K562 (cell line): ENCODE results near the gene TK1. TPM values are rescaled to one million over a fixed set of nuclear protein-coding genes. Genes with fewer than 3 reads are reported as not detected.
A peak's percentile ranks its signal among the peaks of the same experiment; 100 is the strongest.

Experiments used
- ARID1B ChIP-seq: fragments of 450-650 bp; IDR thresholded peaks from 2 replicates; pipeline ENCODE4 v1.6.1; 2016; ENCODE audit warnings: antibody characterized with exemption, mild to moderate bottlenecking, inconsistent platforms
- ARID2 ChIP-seq: fragments of 450-650 bp; IDR thresholded peaks from 2 replicates; pipeline ENCODE4 v1.6.1; 2017; ENCODE audit warnings: antibody characterized with exemption, mild to moderate bottlenecking
- ARID3B ChIP-seq: fragments of 250-450 bp; sonication (Bioruptor Pico); IDR thresholded peaks from 2 replicates; pipeline ENCODE4 v1.4.0; 2020; ENCODE audit warnings: borderline replicate concordance
- ATF7 ChIP-seq: fragments of 450-650 bp; IDR thresholded peaks from 2 replicates; pipeline ENCODE4 v1.7.1; 2014; ENCODE audit warnings: mild to moderate bottlenecking, moderate library complexity
- CTBP1 ChIP-seq: fragments of 450-650 bp; IDR thresholded peaks from 2 replicates; pipeline ENCODE4 v1.6.1; 2016; ENCODE audit warnings: borderline replicate concordance
- FIP1L1 ChIP-seq: fragments of 200-400 bp; formaldehyde crosslinking; IDR thresholded peaks from 2 replicates; pipeline ENCODE4 v1.6.1; 2018; ENCODE audit warnings: mild to moderate bottlenecking, low read depth, low read length; ENCODE audit not compliant: poor library complexity, severe bottlenecking
- GABPB2 ChIP-seq: fragments of 250-450 bp; sonication (Bioruptor Pico); conservative IDR thresholded peaks from 2 replicates; pipeline ENCODE4 v1.5.1; 2021; ENCODE audit warnings: mild to moderate bottlenecking
- GTF2A2 ChIP-seq: IDR thresholded peaks from 2 replicates; pipeline ENCODE4 v1.6.1; 2016; ENCODE audit warnings: mild to moderate bottlenecking, missing genetic modification characterization, missing compliant biosample characterization
- HMG20B ChIP-seq: fragments of 250-450 bp; sonication (Bioruptor Pico); IDR thresholded peaks from 2 replicates; pipeline ENCODE4 v1.5.0; 2021; ENCODE audit warnings: mild to moderate bottlenecking
- HNRNPLL ChIP-seq: fragments of 200-400 bp; formaldehyde crosslinking; IDR thresholded peaks from 2 replicates; pipeline ENCODE4 v1.6.1; 2017; ENCODE audit warnings: low read length, low read depth, mild to moderate bottlenecking; ENCODE audit not compliant: poor library complexity, severe bottlenecking
- NR1H2 ChIP-seq: sonication (generic); formaldehyde crosslinking; IDR thresholded peaks from 2 replicates; pipeline ENCODE4 v1.4.0; 2020; ENCODE audit warnings: mild to moderate bottlenecking, missing genetic modification reagents
- SRF ChIP-seq, 2 experiments: fragments of 250-450, 450-650 bp in 1 of 2; sonication (Bioruptor Pico) in 1 of 2; sonication (generic) in 1 of 2; formaldehyde crosslinking; IDR thresholded peaks; 2 replicates each; pipeline versions ENCODE4 v1.5.0 to v1.5.1; 2020 to 2022; ENCODE audit warnings: mild to moderate bottlenecking in 1 of 2, missing genetic modification reagents in 1 of 2
- TEAD1 ChIP-seq, 2 experiments: fragments of 450-650 bp in 1 of 2; sonication (generic) in 1 of 2; formaldehyde crosslinking; IDR thresholded peaks; 2 replicates each; pipeline versions ENCODE4 v1.4.0 to v1.8.0; 2020 to 2022; ENCODE audit warnings: mild to moderate bottlenecking in 2 of 2, missing genetic modification reagents in 1 of 2
- ZBTB49 ChIP-seq: sonication (generic); formaldehyde crosslinking; IDR thresholded peaks from 2 replicates; pipeline ENCODE4 v1.8.0; 2022; ENCODE audit warnings: missing genetic modification reagents, mild to moderate bottlenecking, borderline replicate concordance
- ZFX ChIP-seq: sonication (generic); formaldehyde crosslinking; IDR thresholded peaks from 2 replicates; pipeline ENCODE4 v1.8.0; 2022; ENCODE audit warnings: mild to moderate bottlenecking, missing genetic modification reagents, moderate library complexity
- ZNF444 ChIP-seq: fragments of 250-450 bp; sonication (Bioruptor Pico); IDR thresholded peaks from 2 replicates; pipeline ENCODE4 v1.4.0; 2020; ENCODE audit warnings: mild to moderate bottlenecking, moderate library complexity
- ZNF512 ChIP-seq: IDR thresholded peaks from 2 replicates; pipeline ENCODE4 v1.6.1; 2016; ENCODE audit warnings: missing genetic modification characterization, missing compliant biosample characterization
- ZNF75A ChIP-seq: fragments of 450-650 bp; formaldehyde crosslinking; IDR thresholded peaks from 2 replicates; pipeline ENCODE4 v1.4.0; 2020; ENCODE audit warnings: mild to moderate bottlenecking
- ZNF76 ChIP-seq: fragments of 250-450 bp; sonication (Bioruptor Pico); IDR thresholded peaks from 2 replicates; pipeline ENCODE4 v1.4.0; 2020; ENCODE audit warnings: mild to moderate bottlenecking, moderate library complexity, borderline replicate concordance
- ZNF79 ChIP-seq: fragments of 250-450 bp; sonication (Bioruptor Pico); IDR thresholded peaks from 2 replicates; pipeline ENCODE4 v1.4.0; 2020; ENCODE audit warnings: low read depth, mild to moderate bottlenecking, moderate library complexity
- polyA plus RNA-seq, 8 experiments: library from polyadenylated mRNA; depleted of rRNA in 4 of 8; stranded (reverse) in 5 of 8; unstranded in 3 of 8; fragments of >200 nt; fragmentation: Nextera tagmentation in 2 of 8; fragmentation: Illumina TruSeq in 1 of 8; extraction: Ambion mirVana in 2 of 8; extraction: Trizol in 1 of 8; gene quantifications; 2 replicates each; pipeline versions ENCODE4 v1.2.1 to v1.2.3, GENCODE V29; 2011 to 2014; ENCODE audit warnings: inconsistent platforms in 1 of 8, missing spikeins in 1 of 8
- total RNA-seq, 7 experiments: library from RNA; depleted of rRNA in 6 of 7; stranded (reverse); fragments of >200 nt in 6 of 7; fragmentation: Illumina TruSeq in 2 of 7; extraction: Trizol in 2 of 7; gene quantifications; 2 replicates each; pipeline versions ENCODE4 v1.2.1 to v1.2.3, GENCODE V29; 2011 to 2021; ENCODE audit warnings: low replicate concordance in 1 of 7
- TF ChIP-seq, protein P1 (sequence below): fragments of 450-650 bp; formaldehyde crosslinking; IDR thresholded peaks from 2 replicates; pipeline ENCODE4 v1.4.0; 2020; ENCODE audit warnings: mild to moderate bottlenecking, moderate library complexity

TK1 gene
- total and polyA plus RNA-seq, 9 of the 15 experiments (the other 6 are each of a cell fraction or from before 2014, with no cell fraction given) = 8.4 to 280 (median 103) TPM

DNA sequence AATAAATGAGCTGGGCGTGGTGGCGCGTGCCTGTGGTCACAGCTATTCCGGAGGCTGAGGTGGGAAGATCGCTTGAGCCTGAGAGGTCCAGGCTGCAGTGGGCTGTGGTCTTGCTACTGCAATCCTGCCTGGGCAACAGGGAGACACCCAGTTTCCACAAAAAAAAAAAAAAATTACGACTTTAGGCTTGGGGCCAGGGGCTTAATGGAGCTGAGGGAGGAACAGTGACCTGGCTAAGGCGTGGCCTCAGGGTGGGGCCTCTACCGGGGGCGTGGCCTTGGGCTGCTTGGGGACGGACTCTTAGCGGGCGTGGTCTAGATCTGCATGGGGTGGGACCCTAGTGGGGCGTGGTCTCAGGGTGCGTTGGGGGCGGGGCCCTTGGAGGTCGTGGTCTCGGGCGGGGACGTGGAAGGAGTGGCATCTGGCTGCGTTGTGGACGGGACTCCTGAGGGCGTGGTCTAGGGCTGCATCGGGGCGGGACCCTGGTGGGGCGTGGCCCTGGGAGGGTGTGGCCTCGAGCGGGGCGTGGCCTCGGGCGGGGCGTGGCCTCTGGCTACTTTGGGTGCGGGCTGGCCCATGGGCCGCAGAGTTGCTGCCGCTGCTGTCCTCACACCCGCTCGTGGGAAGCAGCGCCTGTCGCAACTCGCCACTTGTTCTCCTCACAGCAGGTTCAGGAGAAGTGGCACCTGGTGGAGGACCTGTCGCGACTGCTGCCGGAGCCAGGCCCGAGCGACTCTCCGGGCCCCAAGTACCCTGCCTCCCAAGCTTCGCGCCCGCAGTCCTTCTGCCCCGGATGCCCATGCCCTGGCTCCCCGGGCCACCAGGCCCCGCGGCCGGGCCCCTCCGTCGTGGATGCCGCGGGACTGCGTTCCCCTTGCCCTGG lies 46.4 kb downstream of the TK1 start (continued):
- peak; percentile 28 for TF ChIP-seq FIP1L1
- TF ChIP-seq GABPB2 (CRISPR knock-in tag) = no peak
- no peak for TF ChIP-seq GTF2A2
- TF ChIP-seq ZFX (CRISPR knock-in tag) = peak; percentile 82
- peak; percentile 44; the same call in 1 of the 2 replicates for TF ChIP-seq ARID1B
- no peak for TF ChIP-seq ZBTB49
- TF ChIP-seq ARID3B (CRISPR knock-in tag) = no peak
- peak; percentile 68 for TF ChIP-seq ATF7
- no peak for TF ChIP-seq ZNF75A
- no peak for TF ChIP-seq HMG20B (CRISPR knock-in tag)
- no peak for TF ChIP-seq ZNF512
- TF ChIP-seq ZNF79 (CRISPR knock-in tag) = no peak
- TF ChIP-seq NR1H2 (CRISPR knock-in tag) = no peak
- TF ChIP-seq, protein P1, sequence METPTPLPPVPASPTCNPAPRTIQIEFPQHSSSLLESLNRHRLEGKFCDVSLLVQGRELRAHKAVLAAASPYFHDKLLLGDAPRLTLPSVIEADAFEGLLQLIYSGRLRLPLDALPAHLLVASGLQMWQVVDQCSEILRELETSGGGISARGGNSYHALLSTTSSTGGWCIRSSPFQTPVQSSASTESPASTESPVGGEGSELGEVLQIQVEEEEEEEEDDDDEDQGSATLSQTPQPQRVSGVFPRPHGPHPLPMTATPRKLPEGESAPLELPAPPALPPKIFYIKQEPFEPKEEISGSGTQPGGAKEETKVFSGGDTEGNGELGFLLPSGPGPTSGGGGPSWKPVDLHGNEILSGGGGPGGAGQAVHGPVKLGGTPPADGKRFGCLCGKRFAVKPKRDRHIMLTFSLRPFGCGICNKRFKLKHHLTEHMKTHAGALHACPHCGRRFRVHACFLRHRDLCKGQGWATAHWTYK (CRISPR knock-in tag) = peak; percentile 68; the same call in 1 of the 2 replicates
- peak in 1 of 2 experiments; percentile 39; a peak in 1 of 4 replicates for TF ChIP-seq SRF (CRISPR knock-in tag; IDR thresholded peaks at IDR 0.05)
- peak; percentile 24 for TF ChIP-seq HNRNPLL
- 0 out of 2 replicates have a peak, but pooled peaks have one; percentile 34 for TF ChIP-seq ZNF76 (CRISPR knock-in tag)
- no peak for TF ChIP-seq ARID2
- peak in 1 of 2 experiments; percentile 63; a peak in 1 of 4 replicates for TF ChIP-seq TEAD1 (CRISPR knock-in tag; IDR thresholded peaks at IDR 0.05)
- TF ChIP-seq ZNF444 = no peak
- TF ChIP-seq CTBP1 = peak; percentile 44; the same call in 1 of the 2 replicates
